A172 (cell line): ENCODE results near the gene GTSE1. TPM values are rescaled to one million over a fixed set of nuclear protein-coding genes. Genes with fewer than 3 reads are reported as not detected.
A peak's percentile ranks its signal among the peaks of the same experiment; 100 is the strongest.
"Not testable (repeated sequence)": the region's sequence is repeated elsewhere in the genome, so short reads cannot be mapped to it uniquely, and the experiment has no call there.

Experiments
- DNase-seq: peaks from one replicate; pipeline ENCODE4 v3.0.0-alpha.2; 2015; ENCODE audit warnings: low spot score
- total RNA-seq: library from RNA; depleted of rRNA; stranded (reverse); fragments of >200 nt; shearing (Covaris generic); gene quantifications from 2 replicates; pipeline ENCODE4 v1.2.3, GENCODE V29; 2014; rRNA removed

Gene GTSE1, protein sequence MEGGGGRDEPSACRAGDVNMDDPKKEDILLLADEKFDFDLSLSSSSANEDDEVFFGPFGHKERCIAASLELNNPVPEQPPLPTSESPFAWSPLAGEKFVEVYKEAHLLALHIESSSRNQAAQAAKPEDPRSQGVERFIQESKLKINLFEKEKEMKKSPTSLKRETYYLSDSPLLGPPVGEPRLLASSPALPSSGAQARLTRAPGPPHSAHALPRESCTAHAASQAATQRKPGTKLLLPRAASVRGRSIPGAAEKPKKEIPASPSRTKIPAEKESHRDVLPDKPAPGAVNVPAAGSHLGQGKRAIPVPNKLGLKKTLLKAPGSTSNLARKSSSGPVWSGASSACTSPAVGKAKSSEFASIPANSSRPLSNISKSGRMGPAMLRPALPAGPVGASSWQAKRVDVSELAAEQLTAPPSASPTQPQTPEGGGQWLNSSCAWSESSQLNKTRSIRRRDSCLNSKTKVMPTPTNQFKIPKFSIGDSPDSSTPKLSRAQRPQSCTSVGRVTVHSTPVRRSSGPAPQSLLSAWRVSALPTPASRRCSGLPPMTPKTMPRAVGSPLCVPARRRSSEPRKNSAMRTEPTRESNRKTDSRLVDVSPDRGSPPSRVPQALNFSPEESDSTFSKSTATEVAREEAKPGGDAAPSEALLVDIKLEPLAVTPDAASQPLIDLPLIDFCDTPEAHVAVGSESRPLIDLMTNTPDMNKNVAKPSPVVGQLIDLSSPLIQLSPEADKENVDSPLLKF
- total RNA-seq = 13.7 and 14.4 TPM in 2 replicates

DNA sequence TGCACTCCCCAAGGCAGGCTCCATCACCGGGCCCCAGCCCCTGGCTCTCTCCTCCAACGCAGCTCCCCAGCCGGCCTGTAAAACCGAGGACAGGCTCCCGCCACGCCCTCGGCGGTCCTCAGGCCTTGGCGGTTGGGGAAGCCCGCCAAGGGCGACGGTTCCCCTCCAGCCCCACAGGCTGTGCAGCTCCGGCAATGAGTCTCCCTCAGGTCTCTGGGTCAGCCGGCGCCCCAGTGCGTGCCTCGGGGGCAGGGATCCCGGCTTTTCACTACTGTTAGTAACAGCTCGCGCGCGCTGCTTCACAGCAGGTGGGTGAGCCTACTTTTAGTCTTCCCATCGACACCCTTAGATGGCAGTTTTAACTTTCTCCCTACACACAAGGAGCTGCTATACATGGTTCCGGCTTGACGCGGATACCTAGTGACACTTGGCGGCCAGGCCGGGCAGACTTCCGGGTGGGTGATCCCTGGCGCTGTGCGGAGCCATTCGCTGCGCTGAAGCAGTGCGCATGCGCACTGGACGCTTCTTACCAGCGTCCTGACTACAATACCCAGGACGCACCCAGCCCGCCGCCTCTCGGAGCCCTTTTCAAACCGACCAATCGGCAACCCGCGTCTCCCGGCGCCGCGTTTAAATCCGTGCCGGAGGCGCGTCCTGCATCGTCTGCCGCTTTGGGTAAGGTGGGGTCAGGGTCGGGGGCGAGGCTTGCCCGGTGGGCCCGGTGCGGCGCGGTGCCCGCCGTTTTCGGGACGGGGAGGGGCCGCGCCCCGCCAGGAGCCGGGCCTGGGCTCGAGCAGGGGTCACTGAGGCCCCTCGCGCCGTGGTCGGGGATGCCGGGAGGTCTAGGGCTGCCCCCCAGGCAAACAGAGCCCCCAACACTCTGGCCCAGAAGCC, at the start of gene GTSE1:
TSS of gene GTSE1 (plus strand) at position 614 of the 894 bp plus-strand sequence. CDS start 531 bp downstream, outside the sequence.
- DNase-seq = peak; percentile 91

DNA sequence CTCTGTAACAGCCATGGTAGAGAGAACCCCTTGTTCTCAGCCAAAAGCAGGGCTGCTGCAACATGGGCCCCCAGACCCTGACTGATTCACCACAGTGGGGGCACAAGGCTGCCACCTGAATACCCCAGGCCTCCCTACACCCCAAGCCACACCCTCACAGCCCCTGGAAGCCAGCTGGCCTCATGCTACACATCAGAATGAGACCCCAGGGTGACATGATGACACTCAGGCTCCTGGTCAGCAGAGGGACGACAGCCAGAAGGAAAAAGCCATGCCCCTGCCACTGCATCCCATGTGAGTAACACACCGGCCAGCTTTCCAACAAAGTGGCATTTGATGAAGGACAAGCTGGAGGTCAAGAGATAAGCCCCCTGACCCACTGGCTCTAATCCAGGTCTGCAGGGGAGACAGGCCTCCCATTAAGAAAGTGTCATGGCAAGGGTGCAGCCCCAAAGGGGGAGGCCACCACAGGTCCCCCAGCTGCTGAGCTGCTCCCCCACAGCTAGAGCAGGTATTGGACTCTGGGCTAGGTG, 49.2 kb upstream of the GTSE1 start:
- DNase-seq = no peak

DNA sequence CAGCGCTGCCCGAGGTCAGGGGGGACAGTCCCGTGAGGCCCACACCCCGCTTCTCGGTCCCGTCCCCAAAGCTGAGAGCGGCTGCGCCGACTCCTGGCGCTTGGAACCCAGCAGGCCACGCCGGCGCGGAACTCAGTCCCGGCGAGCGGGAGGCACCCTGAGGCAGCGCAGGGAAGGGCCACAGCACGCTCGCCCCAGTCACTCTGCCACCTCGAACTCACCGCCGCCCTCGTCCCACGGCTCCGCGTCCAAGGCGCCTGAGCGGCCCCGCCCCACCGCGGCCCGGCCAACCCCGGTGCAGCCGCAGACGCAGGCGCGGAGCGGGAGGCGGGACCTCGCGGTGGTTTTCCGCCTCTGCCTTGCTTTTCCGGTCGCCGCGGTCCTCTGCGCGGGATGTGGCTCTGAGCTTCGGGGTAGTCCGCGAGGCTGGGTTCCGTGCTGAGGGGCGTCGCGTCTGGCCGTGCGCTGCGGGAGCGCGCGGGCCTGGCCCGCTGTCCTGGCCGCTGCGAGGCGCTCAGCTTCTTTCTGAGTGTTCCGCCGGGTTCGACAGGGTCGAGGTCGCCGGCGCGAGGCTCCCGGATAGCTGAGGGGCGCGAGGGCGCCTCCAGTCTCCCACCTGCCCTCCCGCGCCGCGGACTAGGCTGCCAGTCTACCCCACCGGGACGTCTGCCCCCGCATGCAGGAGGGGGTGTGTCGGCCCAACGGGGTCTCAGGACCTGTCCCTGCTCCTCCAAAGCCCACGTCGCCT, 46.5 kb upstream of the GTSE1 start, which contains the start of gene CDPF1:
TSS of gene CDPF1 (minus strand) at position 259 of the 748 bp plus-strand sequence. CDS start 2,009 bp downstream, outside the sequence.
- peak; percentile 40 for DNase-seq

DNA sequence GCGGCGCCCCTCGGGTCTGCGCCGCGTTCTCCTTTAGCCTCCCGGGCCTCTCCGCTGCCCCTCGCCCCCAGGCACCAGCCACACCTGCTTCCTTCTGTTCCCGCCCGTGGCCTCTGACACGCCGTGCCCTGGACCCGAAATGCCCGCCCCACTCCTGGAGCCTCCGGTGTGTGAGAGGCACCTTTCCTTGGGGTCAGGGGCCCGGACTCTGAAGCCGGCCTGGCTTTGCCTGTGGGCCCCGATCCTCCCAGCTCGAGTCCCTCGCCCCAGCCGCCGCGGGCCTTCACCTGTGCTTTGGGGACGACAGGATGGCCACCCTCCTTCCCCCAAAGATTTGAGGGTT, 45.9 kb upstream of the GTSE1 start:
- no peak for DNase-seq

DNA sequence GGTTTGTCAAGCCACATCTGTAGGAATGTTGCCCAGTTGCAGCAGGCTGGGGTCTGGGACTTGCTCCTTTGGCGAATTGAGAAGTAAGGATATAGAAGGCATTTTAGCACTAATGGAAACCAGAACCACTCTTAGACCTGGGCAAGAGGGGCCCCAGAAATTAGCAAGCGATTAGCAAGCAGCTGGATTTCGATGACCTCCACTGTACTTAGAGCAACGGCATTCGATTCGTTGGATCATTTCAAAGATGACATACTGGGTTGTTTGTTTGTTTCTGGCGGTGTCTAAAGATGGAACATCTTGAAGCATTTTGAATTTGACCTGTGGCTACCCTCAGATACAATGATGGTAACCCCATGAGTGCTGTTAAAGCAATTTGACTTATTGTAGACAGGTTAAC, 45.4 kb upstream of the GTSE1 start:
- no peak for DNase-seq

DNA sequence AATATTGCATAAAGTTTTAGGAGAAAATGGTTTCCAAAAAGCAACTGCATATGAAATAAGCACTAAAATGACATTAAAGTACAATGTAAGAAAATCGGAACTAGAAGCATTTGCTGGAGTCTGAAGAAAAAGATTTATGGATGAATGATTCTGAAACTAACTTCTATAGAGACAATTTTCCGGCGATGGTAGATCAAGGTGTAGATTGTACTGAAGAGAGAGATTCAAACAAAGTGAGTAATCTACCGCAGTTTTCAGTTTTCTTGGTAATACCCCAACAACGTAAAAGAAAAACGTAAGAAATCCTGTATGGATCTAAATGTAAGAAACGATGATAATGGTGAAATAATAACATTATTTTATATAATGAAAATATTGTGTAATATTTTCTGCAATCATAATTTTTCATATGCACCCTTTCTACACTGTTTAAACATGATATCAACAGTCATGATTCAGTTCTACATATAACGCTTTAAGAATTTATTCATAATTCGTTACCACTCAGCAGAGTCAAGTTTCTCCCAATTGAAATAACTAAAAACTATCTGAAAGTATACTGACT, 44.8 kb upstream of the GTSE1 start:
- DNase-seq = no peak

DNA sequence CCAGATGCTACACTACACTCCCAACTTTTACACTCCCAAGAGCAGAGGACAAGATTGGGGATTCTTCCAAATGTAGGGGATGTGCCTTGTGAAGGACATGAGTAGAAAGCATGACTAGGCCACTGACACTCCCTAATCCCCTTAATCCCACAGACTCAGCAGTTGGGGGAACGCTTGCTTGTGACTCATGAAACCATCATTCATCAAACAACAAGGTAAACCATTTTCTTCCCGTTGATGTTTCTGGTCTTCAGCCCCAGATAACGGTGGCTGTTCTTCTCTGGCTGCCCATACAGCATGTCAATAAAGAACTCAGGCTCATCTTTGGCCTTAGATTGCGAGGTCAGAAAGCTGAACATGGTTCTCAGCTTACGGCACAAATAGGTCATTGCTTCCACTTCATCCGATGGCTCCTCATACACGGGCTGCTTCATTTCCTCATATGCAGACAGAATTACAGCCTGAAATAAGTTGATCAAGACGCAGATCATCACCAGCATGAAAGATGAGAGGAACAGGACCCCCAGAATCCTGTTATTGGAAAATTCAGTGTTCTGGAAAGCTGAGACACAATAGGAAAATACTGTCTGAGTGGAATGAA, 40.2 kb upstream of the GTSE1 start:
- no peak for DNase-seq

DNA sequence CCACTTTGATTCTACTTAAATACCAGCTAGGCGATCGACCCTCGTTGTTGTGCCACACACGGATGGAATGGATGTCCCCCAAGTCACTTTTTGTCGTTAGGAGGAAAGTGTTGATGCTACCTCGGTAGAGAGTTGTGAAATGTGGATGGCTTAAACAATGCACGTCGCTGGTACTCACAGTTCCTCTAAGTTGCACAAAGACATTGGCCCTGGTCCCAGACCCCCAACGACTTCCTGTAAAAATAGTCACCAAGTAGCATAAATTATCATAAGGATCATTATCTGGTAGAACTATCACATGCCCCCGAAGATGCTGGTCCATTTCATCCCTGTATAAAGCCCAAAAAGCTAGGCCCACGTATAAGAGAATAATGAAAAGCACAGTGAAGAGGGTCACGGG, 37.3 kb upstream of the GTSE1 start:
- DNase-seq = no peak

DNA sequence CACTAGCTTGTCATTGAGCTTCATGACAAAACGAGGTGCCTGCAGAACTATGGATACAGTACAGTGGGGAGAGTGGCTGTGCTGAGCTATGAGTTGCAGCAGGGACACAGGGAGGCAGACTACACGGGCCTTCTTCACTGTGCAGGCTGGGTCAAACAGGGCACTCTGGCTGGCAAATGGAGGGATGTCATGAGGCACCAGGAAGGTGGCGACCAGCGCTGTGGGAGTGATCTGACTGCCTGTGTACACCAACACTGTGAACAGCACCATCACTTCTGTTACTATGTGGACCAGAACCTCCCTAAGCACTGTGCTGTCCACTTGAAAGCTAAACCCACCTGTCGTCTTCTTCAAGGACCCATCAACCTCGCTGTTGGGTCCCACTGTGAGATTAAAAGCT, 36.6 kb upstream of the GTSE1 start:
- DNase-seq = no peak

DNA sequence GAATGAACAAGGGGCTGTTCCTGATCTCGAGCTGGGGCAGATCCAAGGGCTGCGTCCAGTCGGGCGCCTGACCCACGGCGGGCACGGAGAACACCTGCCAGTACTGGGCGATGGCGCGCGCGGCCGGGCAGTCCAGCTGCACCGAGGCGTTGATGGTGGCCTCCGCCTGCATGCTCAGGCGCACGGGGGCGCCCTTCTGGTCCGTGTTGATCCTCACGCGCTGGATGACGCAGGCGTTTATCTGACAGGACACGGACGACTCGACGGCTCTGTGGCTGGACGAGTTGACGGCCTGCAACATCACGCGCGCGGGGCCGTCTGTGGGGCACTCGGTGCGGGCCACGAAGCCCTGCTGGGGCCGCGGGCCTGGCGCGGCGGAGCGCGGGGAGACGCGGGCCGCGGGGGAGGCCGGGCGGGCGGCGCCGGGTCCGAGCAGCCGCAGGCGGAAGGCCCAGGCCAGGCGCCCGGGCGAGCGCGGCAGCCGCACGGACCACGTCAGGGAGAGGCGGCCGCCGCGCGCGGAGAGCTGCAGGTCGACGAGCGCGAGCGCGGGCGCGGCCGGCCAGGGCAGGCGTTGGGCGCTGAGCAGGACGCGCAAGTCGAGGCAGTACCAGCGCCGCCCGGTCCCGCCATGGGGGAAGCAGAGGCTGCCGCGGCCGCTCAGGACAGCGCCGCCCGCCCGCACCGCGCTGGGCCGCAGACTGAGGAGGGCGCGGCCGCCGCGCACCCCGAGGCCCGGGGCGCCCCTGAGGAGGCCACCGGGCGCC, 34.0 kb upstream of the GTSE1 start:
- DNase-seq = no peak

DNA sequence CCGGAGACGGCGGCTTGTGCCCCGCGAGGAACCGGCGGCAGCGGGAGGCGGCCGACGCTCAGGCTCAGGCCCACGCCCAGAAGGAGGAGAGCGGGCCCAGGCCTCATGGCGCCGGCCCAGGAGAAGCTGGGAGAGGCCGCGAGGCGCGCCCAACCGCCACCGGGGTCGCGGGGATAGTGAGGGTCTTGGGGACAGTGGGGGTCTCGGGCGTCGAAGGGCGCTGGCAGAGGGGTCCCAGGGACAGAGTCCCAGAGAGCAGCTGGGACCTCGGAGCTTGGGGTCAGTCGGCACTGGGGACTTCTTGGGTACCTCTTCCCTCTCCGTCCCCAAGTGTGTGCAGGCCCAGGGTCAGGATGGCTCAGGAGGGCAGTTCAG, 33.5 kb upstream of the GTSE1 start, which contains the start of gene PKDREJ:
TSS of gene PKDREJ (minus strand) at position 128 of the 375 bp plus-strand sequence. CDS start at position 107, 21 bp downstream.
- no peak for DNase-seq

DNA sequence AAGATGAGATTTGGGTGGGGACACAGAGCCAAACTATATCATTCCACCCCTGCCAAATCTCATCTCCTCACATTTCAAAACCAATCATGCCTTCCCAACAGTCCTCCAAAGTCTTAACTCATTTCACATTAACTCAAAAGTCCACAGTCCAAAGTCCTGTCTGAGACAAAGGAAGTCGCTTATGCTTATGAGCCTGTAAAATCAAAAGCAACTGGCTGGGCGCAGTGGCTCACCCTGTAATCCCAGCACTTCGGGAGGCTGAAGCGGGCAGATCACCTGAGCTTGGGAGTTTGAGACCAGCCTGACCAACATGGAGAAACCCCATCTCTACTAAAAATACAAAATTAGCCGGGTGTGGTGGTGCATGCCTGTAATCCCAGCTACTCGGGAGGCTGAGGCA, 32.1 kb upstream of the GTSE1 start:
- not testable (repeated sequence) for DNase-seq

DNA sequence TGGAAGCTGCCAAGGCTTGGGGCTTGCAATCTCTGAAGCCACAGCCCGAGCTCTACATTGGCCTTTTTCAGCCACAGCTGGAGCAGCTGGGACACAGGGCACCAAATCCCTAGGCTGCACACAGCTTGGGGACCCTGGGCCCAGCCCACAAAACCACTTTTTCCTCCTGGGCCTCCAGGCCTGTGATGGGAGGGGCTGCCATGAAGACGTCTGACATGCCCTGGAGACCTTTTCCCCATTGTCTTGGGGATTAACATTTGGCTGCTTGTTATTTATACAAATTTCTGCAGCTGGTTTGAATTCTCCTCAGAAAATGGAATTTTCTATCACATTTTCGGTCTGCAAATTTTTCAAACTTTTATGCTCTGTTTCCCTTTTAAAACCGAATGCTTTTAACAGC, 31.0 kb upstream of the GTSE1 start:
- not testable (repeated sequence) for DNase-seq

DNA sequence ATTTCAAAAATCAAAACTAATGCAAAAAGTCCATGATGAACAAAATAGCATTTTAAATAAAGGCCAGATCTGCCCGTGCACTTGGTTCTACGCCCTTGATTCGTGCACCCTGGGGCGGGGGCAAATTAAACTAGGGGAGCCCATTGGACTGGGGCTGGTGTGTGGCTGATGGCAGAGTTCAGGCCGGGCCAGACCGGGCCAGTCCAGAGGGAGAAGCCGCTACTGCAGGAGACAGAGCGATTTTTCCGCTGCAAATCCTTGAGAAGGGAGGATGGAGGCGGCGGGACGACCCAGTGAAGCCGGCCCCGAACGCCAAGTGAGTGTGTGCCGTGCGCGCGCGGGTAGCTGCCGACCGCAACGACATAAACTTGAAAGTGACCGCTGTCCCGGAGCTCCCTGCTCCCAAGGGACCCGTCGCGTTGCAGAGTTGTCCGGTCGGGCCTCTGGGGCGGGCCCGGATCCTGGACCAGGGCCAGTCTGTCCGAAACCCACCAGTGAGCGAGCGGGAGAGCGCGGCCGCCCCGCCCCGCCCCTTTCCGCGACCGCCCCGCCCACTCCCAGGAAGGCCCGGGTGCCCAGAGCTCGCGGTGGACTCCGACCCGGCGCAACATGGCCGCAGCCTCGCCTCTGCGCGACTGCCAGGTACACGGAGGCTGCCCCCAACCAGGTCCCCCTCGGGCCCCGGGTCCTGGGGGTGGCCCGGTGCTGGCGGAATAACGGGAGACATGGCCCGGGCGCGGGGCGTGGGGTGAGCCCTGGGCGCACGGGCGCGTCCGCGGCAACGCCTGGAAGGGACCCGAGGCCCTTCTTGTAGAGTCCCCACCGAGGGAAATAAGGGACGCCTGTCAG, 29.0 kb upstream of the GTSE1 start, which contains the start of gene TTC38:
TSS of gene TTC38 (plus strand) at position 578 of the 849 bp plus-strand sequence. CDS start at position 610, 32 bp downstream.
- DNase-seq = peak; percentile 67

DNA sequence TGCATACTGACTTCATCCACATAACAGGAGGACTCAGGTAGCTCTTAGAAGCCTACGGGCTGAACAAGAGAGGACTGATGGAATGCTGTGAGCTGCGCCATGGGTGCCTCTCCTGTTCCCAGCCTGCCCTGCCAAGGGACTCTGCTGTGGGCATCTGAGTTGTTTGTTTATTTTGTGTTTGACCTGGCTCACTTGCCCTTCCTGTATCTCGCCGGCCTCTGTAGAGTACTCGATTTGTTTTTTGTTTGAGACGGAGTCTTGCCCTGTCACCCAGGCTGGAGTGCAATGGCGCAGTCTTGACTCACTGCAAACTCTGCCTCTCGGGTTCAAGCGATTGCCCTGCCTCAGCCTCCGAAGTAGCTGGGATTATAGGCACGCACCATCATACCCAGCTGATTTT, 27.1 kb upstream of the GTSE1 start:
- DNase-seq = no peak

DNA sequence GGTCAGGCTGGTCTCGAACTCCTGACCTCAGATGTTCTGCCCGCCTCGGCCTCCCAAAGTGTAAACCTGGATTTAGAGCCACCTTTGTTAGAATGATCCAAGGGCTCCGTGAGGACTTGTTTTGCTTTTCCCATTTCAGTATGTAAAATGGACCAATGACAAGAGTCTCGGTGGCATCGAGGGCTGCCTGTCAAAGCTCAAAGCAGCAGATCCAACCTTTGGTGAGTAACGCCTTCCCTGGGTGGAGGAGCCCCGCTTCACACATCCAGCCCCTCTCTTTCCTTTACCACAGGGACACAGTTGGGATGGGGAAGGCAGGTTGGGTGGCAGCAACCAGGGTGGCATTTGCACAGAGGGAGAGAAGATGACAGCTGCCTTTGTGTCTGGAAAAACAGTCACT, 24.5 kb upstream of the GTSE1 start:
- DNase-seq = no peak

DNA sequence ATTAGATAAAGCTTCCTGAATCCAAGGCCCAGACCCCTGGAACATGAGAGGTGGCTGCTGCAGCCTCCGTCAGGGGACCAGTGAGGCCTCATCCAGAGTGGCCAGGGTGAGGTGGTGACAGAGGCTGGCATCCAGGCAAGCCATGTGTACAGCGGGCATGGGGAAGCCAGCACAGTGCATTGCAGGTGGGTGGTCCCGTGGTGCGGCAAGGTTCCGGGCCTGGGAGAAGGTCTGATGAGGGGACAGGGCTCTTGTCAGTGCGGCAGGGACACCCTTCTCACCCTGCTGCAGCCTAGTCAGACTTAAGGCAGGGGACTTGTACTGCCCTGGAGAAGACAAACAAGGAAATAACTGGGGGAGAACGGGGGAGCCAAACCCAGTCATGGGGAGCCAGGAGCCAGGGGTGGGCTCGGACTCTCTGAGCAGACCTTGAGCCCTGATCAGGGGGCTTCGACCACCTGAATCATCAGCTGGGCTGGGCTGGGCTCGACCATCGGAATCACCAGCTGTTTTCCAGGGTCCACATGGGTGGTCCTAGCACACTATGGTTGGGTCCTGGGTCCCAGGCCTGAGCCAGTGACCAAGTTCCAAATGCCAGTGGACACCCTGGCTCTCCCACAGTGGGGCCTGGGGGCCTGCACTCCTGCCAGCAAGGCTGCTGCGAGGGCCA, 23.8 kb upstream of the GTSE1 start:
- DNase-seq = no peak
